Subcutaneous adipose tissue (tissue), 4 donors: ENCODE data around the gene LTBP1. TPM values are rescaled to one million over a fixed set of nuclear protein-coding genes. Genes with fewer than 3 reads are reported as not detected.

Experiments
- total RNA-seq, 4 donors: library from RNA; depleted of rRNA; stranded (reverse); fragments of >200 nt; gene quantifications; one replicate each; pipeline ENCODE4 v1.1.0, GENCODE V29; 2016
- TF ChIP-seq, protein P1 (sequence below): fragments of 450-650 bp; IDR thresholded peaks from one replicate; pipeline ENCODE4 v1.5.1; 2016; ENCODE audit warnings: low read depth, mild to moderate bottlenecking, control low read depth, antibody characterized with exemption, moderate library complexity

The LTBP1 gene
- total RNA-seq, 4 donors from 2014 or later, result 11.0 to 15.5 (median 12.7) TPM

DNA sequence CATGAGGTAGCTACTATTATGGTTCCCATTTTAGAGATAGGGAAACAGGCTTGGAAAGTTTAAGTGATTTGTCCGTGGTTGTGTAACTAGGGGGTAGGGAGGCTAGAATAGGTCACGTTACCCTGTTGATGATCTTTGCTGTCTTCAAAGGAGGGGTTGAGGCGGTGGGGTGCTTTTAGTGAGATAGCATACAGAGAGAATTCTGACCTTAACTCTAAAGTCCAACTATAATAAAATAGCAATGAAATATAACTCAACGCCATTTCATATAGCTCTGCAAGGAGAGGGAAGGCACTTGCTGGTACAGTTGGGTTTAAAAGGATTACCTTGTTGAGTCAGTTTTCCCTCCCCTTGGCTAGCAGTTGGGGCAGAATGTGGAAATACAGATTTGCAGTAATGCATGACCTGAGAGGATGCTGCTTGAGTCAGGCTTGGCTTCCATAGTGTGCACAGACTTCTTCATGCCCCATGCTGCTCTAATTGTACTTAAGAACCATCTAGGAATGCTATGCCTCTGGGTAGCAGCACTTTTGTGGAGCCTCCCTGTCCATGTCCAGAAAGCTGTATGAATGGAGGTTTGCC lies 143.9 kb downstream of the LTBP1 start:
- TF ChIP-seq, protein P1, sequence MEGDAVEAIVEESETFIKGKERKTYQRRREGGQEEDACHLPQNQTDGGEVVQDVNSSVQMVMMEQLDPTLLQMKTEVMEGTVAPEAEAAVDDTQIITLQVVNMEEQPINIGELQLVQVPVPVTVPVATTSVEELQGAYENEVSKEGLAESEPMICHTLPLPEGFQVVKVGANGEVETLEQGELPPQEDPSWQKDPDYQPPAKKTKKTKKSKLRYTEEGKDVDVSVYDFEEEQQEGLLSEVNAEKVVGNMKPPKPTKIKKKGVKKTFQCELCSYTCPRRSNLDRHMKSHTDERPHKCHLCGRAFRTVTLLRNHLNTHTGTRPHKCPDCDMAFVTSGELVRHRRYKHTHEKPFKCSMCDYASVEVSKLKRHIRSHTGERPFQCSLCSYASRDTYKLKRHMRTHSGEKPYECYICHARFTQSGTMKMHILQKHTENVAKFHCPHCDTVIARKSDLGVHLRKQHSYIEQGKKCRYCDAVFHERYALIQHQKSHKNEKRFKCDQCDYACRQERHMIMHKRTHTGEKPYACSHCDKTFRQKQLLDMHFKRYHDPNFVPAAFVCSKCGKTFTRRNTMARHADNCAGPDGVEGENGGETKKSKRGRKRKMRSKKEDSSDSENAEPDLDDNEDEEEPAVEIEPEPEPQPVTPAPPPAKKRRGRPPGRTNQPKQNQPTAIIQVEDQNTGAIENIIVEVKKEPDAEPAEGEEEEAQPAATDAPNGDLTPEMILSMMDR, result no peak

DNA sequence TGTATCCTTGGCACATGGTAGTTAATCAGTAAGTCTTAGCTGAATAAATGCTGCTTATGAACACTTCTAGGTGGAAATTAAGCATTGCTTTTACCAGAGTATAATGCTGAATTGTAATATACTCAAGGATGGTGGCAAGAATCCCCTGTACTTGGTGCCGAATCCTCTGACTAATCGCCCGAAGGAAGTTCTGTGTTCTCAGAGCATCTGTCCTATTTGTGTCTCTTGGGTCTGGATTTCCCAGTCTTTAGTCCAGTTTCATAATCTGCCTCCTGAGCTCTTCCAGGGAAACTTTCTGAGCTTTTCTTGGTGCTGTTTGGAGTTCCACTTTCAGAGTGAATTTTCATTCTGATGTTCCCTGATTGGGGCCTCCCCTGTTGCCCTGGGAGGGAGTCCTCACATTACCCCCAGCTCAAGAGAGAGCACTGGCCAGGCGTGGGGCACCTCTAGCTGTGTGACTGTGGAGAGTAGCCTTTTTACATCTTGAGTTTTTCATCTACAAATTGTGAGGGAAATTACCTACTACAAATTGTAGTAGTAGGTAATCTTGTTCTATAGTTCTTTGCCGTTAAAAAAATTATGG lies 144.9 kb downstream of the LTBP1 start:
- TF ChIP-seq, protein P1, result no peak

DNA sequence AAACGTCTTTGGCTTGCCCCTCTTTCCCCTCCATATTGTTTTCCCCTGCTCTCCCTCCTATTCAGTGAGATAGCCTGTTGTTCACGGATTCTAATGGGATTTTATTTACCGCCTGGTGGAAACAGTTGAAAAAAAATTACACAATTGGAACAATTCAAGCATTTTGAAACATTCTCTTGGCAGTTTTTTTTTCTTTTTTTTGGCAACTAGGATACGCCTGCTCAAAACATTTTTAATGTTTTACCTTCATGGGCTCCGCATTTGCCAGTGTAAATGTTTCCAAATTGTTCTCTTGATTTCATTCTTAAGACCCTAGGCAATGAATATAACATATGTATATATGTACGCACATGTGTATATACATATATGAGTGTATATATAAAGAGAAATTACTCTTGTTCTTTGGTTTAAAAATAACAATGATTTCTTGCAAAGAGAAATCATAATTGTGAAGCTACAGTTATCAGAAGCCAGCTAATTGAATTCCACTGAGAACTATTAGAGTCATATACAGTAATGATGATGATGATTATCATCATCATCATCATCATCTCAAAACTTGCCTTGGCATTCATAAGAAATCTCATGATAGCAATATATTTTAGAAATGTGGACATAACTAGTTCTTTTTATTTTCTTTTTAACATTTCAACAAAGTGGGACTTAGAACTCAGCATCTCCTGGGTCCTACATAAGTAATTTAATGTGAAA lies 146.7 kb downstream of the LTBP1 start:
- TF ChIP-seq, protein P1, result no peak

DNA sequence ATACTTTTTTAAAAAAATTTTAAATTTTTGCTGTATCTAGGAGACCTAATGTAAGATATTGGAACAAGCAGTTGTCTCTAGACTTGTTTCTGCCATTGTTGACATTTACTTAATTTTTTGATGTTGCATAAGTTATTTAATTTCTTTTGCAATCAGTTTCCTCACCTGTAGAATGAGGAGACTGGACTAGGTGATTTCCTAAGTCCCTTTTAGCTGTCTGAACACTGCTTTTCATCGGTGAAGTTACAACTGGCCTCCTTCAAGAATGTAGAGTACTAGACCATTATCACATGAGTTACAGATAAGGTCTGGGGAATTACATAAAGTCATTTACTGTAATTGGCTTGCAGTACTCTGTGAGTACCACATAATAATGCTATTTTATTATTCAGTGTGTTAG lies 147.6 kb downstream of the LTBP1 start:
- TF ChIP-seq, protein P1, result no peak

DNA sequence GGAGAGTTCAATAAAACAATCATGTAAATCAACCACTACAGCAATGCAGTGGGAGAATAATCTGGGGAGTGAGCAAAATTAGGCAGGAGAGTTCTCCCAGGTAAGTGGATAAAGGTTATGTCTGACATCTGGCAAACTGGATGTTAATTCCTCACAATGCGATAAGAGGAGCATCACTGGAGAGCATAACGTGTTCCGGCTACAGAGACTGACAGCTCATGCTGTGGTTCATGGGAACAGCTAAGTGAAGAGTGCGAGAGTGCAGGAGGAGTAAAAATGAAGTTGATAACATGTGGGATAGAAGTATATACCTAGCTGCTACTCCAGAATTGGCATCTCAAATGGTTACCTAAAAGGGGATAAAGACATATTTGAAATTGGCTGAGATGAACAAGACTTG lies 153.2 kb downstream of the LTBP1 start:
- TF ChIP-seq, protein P1, result no peak

DNA sequence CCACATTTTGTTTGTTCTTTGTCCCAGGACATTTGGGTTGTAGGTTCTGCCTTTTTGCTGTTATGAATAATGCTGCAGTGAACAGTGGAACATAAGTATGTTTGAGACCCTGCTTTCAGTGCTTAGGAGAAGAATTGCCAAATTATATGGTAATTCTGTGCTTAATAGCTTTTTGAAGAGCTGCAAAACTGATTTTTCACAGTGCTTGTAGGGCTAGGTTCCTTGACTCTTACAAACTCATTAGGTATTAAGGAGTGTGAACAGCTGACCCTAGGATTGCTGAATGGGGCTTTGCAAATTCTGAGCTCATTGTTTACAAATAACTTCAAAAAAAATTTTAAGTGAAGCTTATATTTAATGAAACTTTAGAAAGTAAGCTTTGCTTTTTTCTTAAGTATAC lies 154.2 kb downstream of the LTBP1 start:
- TF ChIP-seq, protein P1, result no peak

DNA sequence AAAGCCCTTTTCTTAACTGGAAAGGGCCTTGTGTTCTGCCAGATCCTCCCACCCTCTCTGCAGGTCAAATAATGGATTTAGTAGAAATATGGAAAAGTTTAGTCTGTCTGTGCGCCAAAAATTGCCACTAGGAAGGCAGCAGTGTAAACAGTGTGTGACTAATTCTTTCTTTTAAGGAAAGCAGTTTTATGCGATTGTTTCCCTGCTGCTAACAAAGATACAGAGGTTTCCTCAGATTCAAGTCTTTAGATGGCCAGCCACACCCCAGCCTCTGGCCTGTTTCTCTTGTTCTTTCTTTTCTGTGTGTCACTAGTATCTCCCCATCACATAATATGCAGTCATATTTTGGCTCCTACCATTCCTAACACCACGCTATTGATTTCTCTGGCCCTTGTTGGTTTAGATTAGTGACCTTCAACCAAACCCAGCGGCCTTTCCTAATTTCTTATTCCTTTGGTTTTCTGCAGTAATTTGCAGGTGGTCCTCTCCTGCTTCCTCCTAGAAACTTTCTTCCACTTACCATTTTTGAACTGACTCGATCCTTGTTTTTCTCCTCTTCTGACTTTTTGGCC lies 157.4 kb downstream of the LTBP1 start:
- TF ChIP-seq, protein P1, result no peak
